Mammary epithelial cell (primary cell): Measurements from ENCODE around the gene MT1B.

Experiments used
- EZH2 ChIP-seq: IDR thresholded peaks from 2 replicates; pipeline ENCODE4 v1.6.1; 2012; ENCODE audit warnings: low read length, inconsistent platforms, borderline replicate concordance
- TF ChIP-seq, protein P1 (sequence below), 2 donors: IDR thresholded peaks in 1 of 2; conservative IDR thresholded peaks in 1 of 2; 2 replicates each; pipeline ENCODE4 v1.5.1; 2011 to 2012; ENCODE audit warnings: inconsistent platforms in 2 of 2, low read length in 2 of 2, mild to moderate bottlenecking in 2 of 2, control low read depth in 1 of 2, low read depth in 1 of 2; ENCODE audit not compliant: insufficient read depth in 1 of 2; ENCODE audit errors: extremely low read depth in 1 of 2

DNA sequence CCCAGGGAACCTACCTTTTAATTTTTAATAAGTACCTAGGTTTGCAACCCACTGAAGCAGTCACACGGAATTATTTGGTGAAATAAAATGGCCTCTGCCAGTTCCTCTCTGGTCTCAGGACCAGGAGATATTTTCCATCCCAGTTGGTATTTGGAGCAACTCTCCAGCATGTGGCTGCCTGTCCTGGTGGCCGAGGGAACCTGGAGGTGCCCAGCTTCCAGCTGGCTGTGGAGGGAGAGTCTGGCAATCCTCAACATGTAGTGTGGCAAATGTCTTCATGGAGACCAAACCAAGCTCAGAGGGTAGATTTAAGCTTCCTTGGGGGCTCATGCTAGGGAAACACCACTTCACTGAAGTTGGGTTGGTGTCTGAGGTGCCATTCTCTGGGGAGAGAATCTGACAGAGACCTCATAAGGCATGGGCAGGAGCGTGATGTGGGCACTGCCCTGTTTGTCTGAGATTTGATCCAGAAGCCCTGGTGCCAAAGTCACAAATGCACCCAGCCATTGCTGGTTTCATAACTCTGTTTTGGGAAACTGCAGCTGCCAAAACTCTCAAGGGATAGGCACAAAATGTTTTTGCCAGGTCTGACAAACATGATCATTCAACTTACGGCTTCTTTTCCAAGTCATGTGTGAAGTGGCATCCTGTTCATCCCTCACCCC, 33.4 kb downstream of the MT1B start:
- TF ChIP-seq EZH2 = no peak
- TF ChIP-seq, protein P1, sequence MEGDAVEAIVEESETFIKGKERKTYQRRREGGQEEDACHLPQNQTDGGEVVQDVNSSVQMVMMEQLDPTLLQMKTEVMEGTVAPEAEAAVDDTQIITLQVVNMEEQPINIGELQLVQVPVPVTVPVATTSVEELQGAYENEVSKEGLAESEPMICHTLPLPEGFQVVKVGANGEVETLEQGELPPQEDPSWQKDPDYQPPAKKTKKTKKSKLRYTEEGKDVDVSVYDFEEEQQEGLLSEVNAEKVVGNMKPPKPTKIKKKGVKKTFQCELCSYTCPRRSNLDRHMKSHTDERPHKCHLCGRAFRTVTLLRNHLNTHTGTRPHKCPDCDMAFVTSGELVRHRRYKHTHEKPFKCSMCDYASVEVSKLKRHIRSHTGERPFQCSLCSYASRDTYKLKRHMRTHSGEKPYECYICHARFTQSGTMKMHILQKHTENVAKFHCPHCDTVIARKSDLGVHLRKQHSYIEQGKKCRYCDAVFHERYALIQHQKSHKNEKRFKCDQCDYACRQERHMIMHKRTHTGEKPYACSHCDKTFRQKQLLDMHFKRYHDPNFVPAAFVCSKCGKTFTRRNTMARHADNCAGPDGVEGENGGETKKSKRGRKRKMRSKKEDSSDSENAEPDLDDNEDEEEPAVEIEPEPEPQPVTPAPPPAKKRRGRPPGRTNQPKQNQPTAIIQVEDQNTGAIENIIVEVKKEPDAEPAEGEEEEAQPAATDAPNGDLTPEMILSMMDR (conservative IDR thresholded peaks at IDR 0.05 in 1 of 2, IDR thresholded peaks at IDR 0.05 in 1 of 2; ENCODE audit: extremely low read depth in 1 of 2, insufficient read depth in 1 of 2, low read depth in 1 of 2, low read length in 2 of 2) = no peak
